Gastroesophageal sphincter (tissue), 3 donors: ENCODE data around the gene ANKS1B.

ENCODE experiments used
- CTCF ChIP-seq, 4 experiments: fragments of 200-600 bp in 2 of 4; fragments of 450-650 bp in 2 of 4; sonication (generic) in 1 of 4; IDR thresholded peaks; one replicate each; pipeline ENCODE4 v1.5.1; 2017 to 2019; ENCODE audit warnings: antibody characterized with exemption in 4 of 4, mild to moderate bottlenecking in 2 of 4, moderate library complexity in 2 of 4
- POLR2A ChIP-seq, 2 donors: fragments of 450-650 bp; IDR thresholded peaks; one replicate each; pipeline ENCODE4 v1.6.1; 2017; ENCODE audit warnings: antibody characterized with exemption in 2 of 2, mild to moderate bottlenecking in 2 of 2, moderate library complexity in 1 of 2

- no peak for TF ChIP-seq CTCF (IDR thresholded peaks at IDR 0.05)
- TF ChIP-seq POLR2A (IDR thresholded peaks at IDR 0.05), result no peak
Observed at GRCh38 chr12:99806304-99806703, 178.4 kb downstream of the ANKS1B start.
